ENCODE data around the gene CNTN4.

Gene CNTN4

GRCh38 chr3:3005146-3005744 is 906.6 kb downstream of the CNTN4 start:
- no peak for DNase-seq

GRCh38 chr3:3013317-3014052 is 914.8 kb downstream of the CNTN4 start:
- DNase-seq = no peak

- DNase-seq = no peak
Measured at GRCh38 chr3:3015185-3016089, 916.8 kb downstream of the CNTN4 start.

- DNase-seq = no peak
Measured at GRCh38 chr3:3016226-3016625, 917.6 kb downstream of the CNTN4 start.

DNA sequence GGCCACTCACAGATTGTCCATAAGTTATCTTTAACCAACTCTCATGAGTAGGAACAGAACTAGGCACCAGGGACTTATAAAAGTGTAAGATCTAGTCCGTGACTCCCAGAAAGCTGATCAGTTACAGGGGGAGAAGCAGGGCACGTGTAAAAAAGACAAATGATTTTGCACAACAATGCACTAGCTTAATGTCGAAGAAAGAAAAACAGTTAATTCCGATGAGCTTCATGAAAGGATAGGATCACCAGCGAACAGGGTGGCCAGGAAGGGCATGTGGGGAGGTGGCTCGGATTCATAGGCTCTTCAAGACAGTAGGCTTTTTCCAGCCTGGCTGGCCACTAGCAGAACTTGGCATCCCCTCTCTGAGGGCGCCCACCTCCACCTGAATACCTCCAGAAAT is 921.5 kb downstream of the CNTN4 start:
- no peak for DNase-seq

GRCh38 chr3:3023111-3023745 is 924.6 kb downstream of the CNTN4 start:
- DNase-seq = no peak

GRCh38 chr3:3027976-3028567 is 929.4 kb downstream of the CNTN4 start:
- DNase-seq = no peak

DNA sequence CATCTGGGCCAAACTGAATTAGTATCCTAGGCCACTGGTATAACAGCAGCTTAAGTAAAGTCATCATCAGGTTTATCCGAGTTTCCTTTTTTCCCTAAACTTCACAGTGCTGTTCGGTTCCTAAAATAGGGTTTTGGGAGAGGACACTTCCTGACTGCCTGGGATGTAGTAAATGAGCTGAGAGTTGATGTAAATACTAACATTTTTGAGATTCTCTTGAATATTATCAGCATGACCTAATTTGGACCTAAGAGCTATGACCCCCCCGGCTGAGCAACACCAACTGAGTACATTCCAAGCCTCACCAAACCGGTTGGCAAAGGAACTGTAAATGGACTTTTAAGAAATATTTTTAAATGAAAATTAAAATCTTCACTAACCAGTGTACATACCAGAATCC is 932.7 kb downstream of the CNTN4 start:
- DNase-seq = no peak

- DNase-seq = no peak
Measured at GRCh38 chr3:3037156-3037555, 938.5 kb downstream of the CNTN4 start.

DNA sequence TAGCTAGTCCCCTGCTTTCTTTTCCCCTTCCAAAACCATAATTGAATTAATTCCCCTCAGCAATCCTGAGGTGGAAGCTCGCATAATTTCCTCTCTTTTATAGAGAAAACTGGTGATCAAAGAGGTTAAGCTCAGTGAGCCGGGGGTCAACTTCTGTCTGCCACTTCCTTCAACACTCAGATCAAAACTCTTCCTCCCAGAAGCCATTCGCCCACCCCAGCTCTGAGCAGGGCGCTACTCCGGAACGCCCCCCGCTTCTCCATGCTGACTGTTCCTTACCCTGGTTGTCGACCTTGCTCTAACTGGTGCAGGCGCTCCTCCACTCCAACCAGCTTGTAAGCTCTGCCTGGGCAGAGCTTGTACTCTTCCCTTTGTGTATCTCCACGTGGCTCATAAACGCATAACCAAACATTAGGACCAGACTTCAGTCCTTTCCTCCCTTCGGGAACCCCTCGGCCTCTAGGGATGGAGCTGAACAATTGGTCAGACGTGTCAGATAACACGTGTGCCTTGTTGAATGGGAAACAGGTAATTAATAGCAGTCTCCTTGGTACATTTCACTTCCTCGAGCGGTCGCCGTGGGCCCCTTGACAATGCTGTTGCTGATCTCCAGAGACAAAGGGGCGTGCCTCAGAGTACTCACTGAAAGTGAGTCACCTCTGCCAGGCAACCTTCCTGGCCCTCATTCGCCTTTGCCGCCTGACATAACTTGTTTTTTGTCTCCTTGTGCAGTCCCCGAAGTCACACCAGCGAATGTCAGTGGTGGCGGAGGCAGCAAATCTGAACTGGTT is 939.7 kb downstream of the CNTN4 start:
- DNase-seq = no peak

DNA sequence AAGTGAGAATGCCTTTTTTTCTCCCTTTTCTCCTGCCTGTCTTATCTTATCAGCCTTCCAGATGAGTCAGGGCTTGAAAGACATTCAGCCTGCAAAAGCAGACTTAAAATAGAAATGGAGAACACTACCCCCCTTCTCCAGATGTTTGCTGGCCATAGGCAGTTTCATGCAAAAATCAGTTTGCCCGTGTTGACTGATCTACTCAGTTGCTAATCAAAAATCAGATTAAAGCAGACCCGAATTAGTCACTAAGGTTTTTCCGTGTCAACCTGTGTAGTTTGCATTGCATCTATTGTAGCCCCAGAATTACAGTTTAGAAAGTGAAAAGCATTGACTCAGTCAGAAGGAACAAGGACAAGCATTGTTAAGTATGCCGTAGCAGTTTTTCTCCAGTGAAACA is 955.3 kb downstream of the CNTN4 start:
- DNase-seq = no peak

DNA sequence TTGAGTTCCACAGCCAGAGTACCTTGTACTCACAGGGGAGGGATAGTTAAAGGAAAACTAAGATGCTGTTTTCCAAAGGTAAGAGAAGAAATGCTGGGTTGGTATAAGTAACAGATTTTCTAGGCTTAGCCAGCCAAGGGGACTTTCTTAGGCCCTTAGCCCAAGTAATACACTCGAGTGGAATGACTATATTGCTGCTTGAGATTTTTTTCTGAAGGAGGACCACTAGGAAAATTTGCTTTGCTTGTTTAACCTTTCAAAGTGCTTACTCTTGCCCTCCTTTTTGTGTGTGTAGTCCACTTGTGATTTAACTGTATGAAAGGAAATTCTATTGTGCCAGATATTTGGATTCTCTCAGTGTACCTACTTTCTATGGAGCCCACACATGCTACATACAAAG is 961.0 kb downstream of the CNTN4 start:
- DNase-seq = no peak

- DNase-seq = no peak
Measured at GRCh38 chr3:3064297-3064696, 965.6 kb downstream of the CNTN4 start.

- no peak for DNase-seq
Measured at GRCh38 chr3:3065876-3066275, 967.2 kb downstream of the CNTN4 start.

GRCh38 chr3:3066378-3066777 is 967.7 kb downstream of the CNTN4 start:
- DNase-seq = no peak

- DNase-seq = no peak
Measured at GRCh38 chr3:3066910-3067309, 968.2 kb downstream of the CNTN4 start.

GRCh38 chr3:3068358-3068881 is 969.8 kb downstream of the CNTN4 start:
- DNase-seq = no peak

- DNase-seq = no peak
Measured at GRCh38 chr3:3069723-3070122, 971.1 kb downstream of the CNTN4 start.

GRCh38 chr3:3071136-3071535 is 972.5 kb downstream of the CNTN4 start:
- no peak for DNase-seq

GRCh38 chr3:3074551-3075257 is 976.0 kb downstream of the CNTN4 start:
- no peak for DNase-seq

- DNase-seq = no peak
Measured at GRCh38 chr3:3080309-3080708, 981.6 kb downstream of the CNTN4 start.

Measured in cortex of kidney (tissue), 1 donor.